Liver (tissue), 9 donors: ENCODE measurements around the gene TSPAN31. TPM values are rescaled to one million over a fixed set of nuclear protein-coding genes. Genes with fewer than 3 reads are reported as not detected.

Experiments
- DNase-seq: peaks from one replicate; pipeline ENCODE4 v3.0.0-alpha.2; 2017; ENCODE audit warnings: low spot score
- H3K27ac ChIP-seq, 2 donors: one replicate each; pipeline ENCODE4 v1.7.0; 2013; ENCODE audit warnings: inconsistent platforms in 2 of 2, low read length in 2 of 2, control low read depth in 1 of 2, low read depth in 1 of 2, mild to moderate bottlenecking in 1 of 2
- H3K27me3 ChIP-seq, 4 donors: one replicate each; pipeline versions ENCODE4 v1.6.1 to v1.7.0; 2013; ENCODE audit warnings: low read length in 3 of 4, inconsistent platforms in 1 of 4, mild to moderate bottlenecking in 1 of 4, moderate library complexity in 1 of 4; ENCODE audit not compliant: control insufficient read depth in 4 of 4, insufficient read depth in 4 of 4
- H3K36me3 ChIP-seq, 4 donors: one replicate each; pipeline versions ENCODE4 v1.6.1 to v1.7.0; 2013; ENCODE audit warnings: low read length in 3 of 4, mild to moderate bottlenecking in 3 of 4, low read depth in 1 of 4, moderate library complexity in 1 of 4; ENCODE audit not compliant: control insufficient read depth in 4 of 4, insufficient read depth in 3 of 4
- H3K4me1 ChIP-seq, 4 donors: one replicate each; pipeline versions ENCODE4 v1.6.1 to v1.7.0; 2013; ENCODE audit warnings: low read length in 3 of 4, mild to moderate bottlenecking in 3 of 4, moderate library complexity in 1 of 4; ENCODE audit not compliant: control insufficient read depth in 4 of 4, insufficient read depth in 4 of 4
- H3K4me3 ChIP-seq, 3 donors: one replicate each; pipeline versions ENCODE4 v1.6.1 to v1.7.0; 2013; ENCODE audit warnings: low read length in 3 of 3, control low read depth in 1 of 3, low read depth in 1 of 3, mild to moderate bottlenecking in 1 of 3
- H3K9ac ChIP-seq, 2 donors: one replicate each; pipeline ENCODE4 v1.7.0; 2013; ENCODE audit warnings: low read length in 2 of 2, mild to moderate bottlenecking in 2 of 2, moderate library complexity in 2 of 2, control low read depth in 1 of 2, low read depth in 1 of 2
- H3K9me3 ChIP-seq, 4 donors: one replicate each; pipeline versions ENCODE4 v1.6.1 to v1.7.0; 2013; ENCODE audit warnings: low read length in 3 of 4; ENCODE audit not compliant: control insufficient read depth in 4 of 4
- ATF3 ChIP-seq: IDR thresholded peaks from 2 replicates; pipeline ENCODE4 v1.6.1; 2016; ENCODE audit warnings: antibody characterized with exemption
- EGR1 ChIP-seq, 2 donors: IDR thresholded peaks; 2 replicates each; pipeline ENCODE4 v1.6.1; 2016 to 2018; ENCODE audit warnings: antibody characterized with exemption in 2 of 2, low read depth in 2 of 2
- FOXA1 ChIP-seq: IDR thresholded peaks from 2 replicates; pipeline ENCODE4 v1.6.1; 2016; ENCODE audit warnings: antibody characterized with exemption
- FOXA2 ChIP-seq: IDR thresholded peaks from 2 replicates; pipeline ENCODE4 v1.6.1; 2016; ENCODE audit warnings: antibody characterized with exemption
- GABPA ChIP-seq, 2 donors: IDR thresholded peaks in 1 of 2; conservative IDR thresholded peaks in 1 of 2; 2 replicates each; pipeline ENCODE4 v1.6.1; 2016; ENCODE audit warnings: antibody characterized with exemption in 2 of 2, mild to moderate bottlenecking in 1 of 2, moderate library complexity in 1 of 2
- HNF4A ChIP-seq, 2 donors: conservative IDR thresholded peaks; 2 replicates each; pipeline ENCODE4 v1.6.1; 2016; ENCODE audit warnings: antibody characterized with exemption in 2 of 2, mild to moderate bottlenecking in 2 of 2
- HNF4G ChIP-seq: IDR thresholded peaks from 2 replicates; pipeline ENCODE4 v1.6.1; 2016; ENCODE audit warnings: antibody characterized with exemption
- JUND ChIP-seq, 2 donors: IDR thresholded peaks; 2 replicates each; pipeline ENCODE4 v1.6.1; 2016; ENCODE audit warnings: antibody characterized with exemption in 2 of 2
- MAX ChIP-seq: IDR thresholded peaks from 2 replicates; pipeline ENCODE4 v1.6.1; 2016; ENCODE audit warnings: antibody characterized with exemption
- NR2F2 ChIP-seq: IDR thresholded peaks from 2 replicates; pipeline ENCODE4 v1.6.1; 2016; ENCODE audit warnings: antibody characterized with exemption
- RAD21 ChIP-seq, 2 donors: IDR thresholded peaks; 2 replicates each; pipeline ENCODE4 v1.6.1; 2016; ENCODE audit warnings: antibody characterized with exemption in 2 of 2, mild to moderate bottlenecking in 2 of 2
- REST ChIP-seq: IDR thresholded peaks from 2 replicates; pipeline ENCODE4 v1.6.1; 2016; ENCODE audit warnings: antibody characterized with exemption, mild to moderate bottlenecking
- RXRA ChIP-seq, 2 donors: IDR thresholded peaks; 2 replicates each; pipeline ENCODE4 v1.6.1; 2017 to 2018; ENCODE audit warnings: antibody characterized with exemption in 2 of 2, mild to moderate bottlenecking in 1 of 2
- SP1 ChIP-seq: IDR thresholded peaks from 2 replicates; pipeline ENCODE4 v1.6.1; 2018; ENCODE audit warnings: antibody characterized with exemption, mild to moderate bottlenecking
- ZBTB33 ChIP-seq: IDR thresholded peaks from 2 replicates; pipeline ENCODE4 v1.6.1; 2016; ENCODE audit warnings: antibody characterized with exemption
- WGBS: extraction: QIAGEN DNeasy Blood & Tissue Kit; methylation state at CpG from one replicate; pipeline ENCODE4 v1.1.7; 2013; 5-methylcytosine and 5-hydroxymethylcytosine counted together
- polyA plus RNA-seq, 2 donors: library from polyadenylated mRNA; stranded (reverse) in 1 of 2; unstranded in 1 of 2; fragments of 200-250 nt in 1 of 2; fragments of >200 nt in 1 of 2; fragmentation: Nextera tagmentation in 1 of 2; extraction: Ambion mirVana in 1 of 2; gene quantifications; one replicate each; pipeline versions ENCODE4 v1.2.1 to v1.2.3, GENCODE V29; 2013 to 2015
- total RNA-seq, 2 donors: library from RNA; depleted of rRNA; stranded (reverse); fragments of >200 nt; gene quantifications; one replicate each; pipeline ENCODE4 v1.2.3, GENCODE V29; 2014
- donor health status: healthy.
- donor health status: healthy.
- donor health status: healthy.
- donor health status: healthy.
- donor health status: healthy.

The TSPAN31 gene
- total and polyA plus RNA-seq, 4 donors, result 16.9 to 39.4 (median 24.6) TPM

GRCh38 chr12:57739914-57740538 is 4.8 kb upstream of the TSPAN31 start:
- Histone ChIP-seq H3K4me1 (peaks cover 2 to 26% (median 15%) of the 10 kb centered on the region in 4 donors), H3K27ac (no peak overlapping the region), H3K36me3 (no peaks in the 10 kb centered on the region), H3K27me3 (peaks cover 0 to 10% (median 4%) of the 10 kb centered on the region in 4 donors), H3K4me3 (no peak overlapping the region), H3K9ac (no peak overlapping the region), H3K9me3 (no peaks in the 10 kb centered on the region)
- WGBS, result 52% methylated on average over 10 of the region's 10 CpGs
- DNase-seq, result no peak
- TF ChIP-seq RAD21 (IDR thresholded peaks at IDR 0.05) (no peak), FOXA1 (no peak), ZBTB33 (no peak), GABPA (IDR thresholded peaks at IDR 0.05 in 1 of 2, conservative IDR thresholded peaks at IDR 0.05 in 1 of 2) (no peak), HNF4A (conservative IDR thresholded peaks at IDR 0.05) (no peak), REST (no peak), NR2F2 (no peak), MAX (no peak), SP1 (no peak), EGR1 (IDR thresholded peaks at IDR 0.05; ENCODE audit: low read depth in 2 of 2) (no peak), RXRA (IDR thresholded peaks at IDR 0.05) (no peak), FOXA2 (no peak), HNF4G (no peak), ATF3 (no peak)

GRCh38 chr12:57740656-57741412 is 4.0 kb upstream of the TSPAN31 start:
- Histone ChIP-seq H3K4me3 (no peak overlapping the region), H3K27ac (no peak overlapping the region), H3K4me1 (peaks cover 3 to 32% (median 20%) of the 10 kb centered on the region in 4 donors), H3K9me3 (no peaks in the 10 kb centered on the region), H3K27me3 (peaks cover 0 to 10% (median 4%) of the 10 kb centered on the region in 4 donors), H3K9ac (no peak overlapping the region), H3K36me3 (no peaks in the 10 kb centered on the region)
- 72% methylated on average over 5 of the region's 5 CpGs for WGBS
- TF ChIP-seq JUND (IDR thresholded peaks at IDR 0.05) (no peak), EGR1 (IDR thresholded peaks at IDR 0.05; ENCODE audit: low read depth in 2 of 2) (no peak), HNF4G (no peak), ZBTB33 (no peak), FOXA2 (no peak), HNF4A (conservative IDR thresholded peaks at IDR 0.05) (no peak), RAD21 (IDR thresholded peaks at IDR 0.05) (no peak)
- no peak for DNase-seq
